Measurements from ENCODE around the gene SLC5A6. TPM values are rescaled to one million over a fixed set of nuclear protein-coding genes. Genes with fewer than 3 reads are reported as not detected.

Gene SLC5A6
- total RNA-seq, 1 experiment from 2014 or later, result 122 TPM

DNA sequence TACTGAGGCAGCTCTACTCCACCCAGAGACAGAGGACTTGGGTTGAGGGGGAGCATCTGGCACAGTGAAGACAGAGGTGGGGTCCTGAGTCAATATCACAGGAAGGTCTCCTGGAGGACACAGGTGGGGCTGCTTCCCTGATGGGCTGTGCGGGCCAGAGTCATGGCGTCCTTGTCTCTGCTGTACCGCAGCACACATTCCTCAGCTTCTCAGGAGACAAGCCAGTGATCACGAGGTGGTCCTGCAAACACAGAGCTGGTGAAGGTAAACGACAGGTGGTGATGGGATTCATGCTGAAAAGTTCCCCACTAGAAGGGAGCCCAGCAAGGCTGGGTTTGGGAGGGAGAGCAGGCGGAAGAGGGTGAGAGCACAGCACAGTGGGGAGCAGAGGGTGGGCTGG is 53.6 kb downstream of the SLC5A6 start:
- Histone ChIP-seq H3K4me2 (ENCODE audit: insufficient read depth, insufficient read length, low read length) (no peak overlapping the region), H3T11ph (ENCODE audit: low read length) (no peak overlapping the region), H2BK5ac (ENCODE audit: insufficient read length, low read length) (no peak overlapping the region), H3K56ac (ENCODE audit: insufficient read length, low read depth, low read length) (no peak overlapping the region), H3K9ac (ENCODE audit: extremely low read depth, insufficient read length, low read length) (no peak overlapping the region), H3K4ac (ENCODE audit: low read depth, low read length) (no peak overlapping the region), H4K20me1 (ENCODE audit: control insufficient read depth, insufficient read depth, insufficient read length) (no peaks in the 10 kb centered on the region), H3K9me3 (ENCODE audit: control insufficient read depth, low read depth, low read length) (no peaks in the 10 kb centered on the region), H3K27me3 (ENCODE audit: insufficient read depth, low read length) (no peaks in the 10 kb centered on the region), H3K18ac (ENCODE audit: insufficient read length, low read depth, low read length) (no peak overlapping the region), H2BK12ac (ENCODE audit: insufficient read length, low read depth, low read length) (no peak overlapping the region), H3K23me2 (ENCODE audit: insufficient read length, low read depth, low read length, poor library complexity, severe bottlenecking) (no peaks in the 10 kb centered on the region), H3K27ac (ENCODE audit: insufficient read length, low read depth, low read length) (no peak overlapping the region), H4K91ac (ENCODE audit: insufficient read length, low read depth, low read length) (no peak overlapping the region), H4K5ac (ENCODE audit: insufficient read length, low read depth, low read length) (no peak overlapping the region), H2BK120ac (ENCODE audit: low read depth, low read length, poor library complexity, severe bottlenecking) (no peak overlapping the region), H2BK15ac (ENCODE audit: low read depth, low read length) (no peak overlapping the region), H3K79me2 (ENCODE audit: insufficient read depth, low read length) (no peaks in the 10 kb centered on the region), H3K23ac (ENCODE audit: insufficient read length, low read depth, low read length) (no peak overlapping the region), H2BK20ac (ENCODE audit: low read depth, low read length, poor library complexity, severe bottlenecking) (no peak overlapping the region), H3K79me1 (ENCODE audit: insufficient read depth, low read depth, low read length, poor library complexity, severe bottlenecking) (no peaks in the 10 kb centered on the region), H2AK5ac (ENCODE audit: insufficient read length, low read length) (no peak overlapping the region), H4K8ac (replicated peaks; ENCODE audit: insufficient read length, low read depth, low read length) (no peak overlapping the region), H3K4me1 (ENCODE audit: insufficient read depth, low read length) (no peaks in the 10 kb centered on the region), H2AFZ (ENCODE audit: low read length) (no peak overlapping the region), H3K14ac (ENCODE audit: insufficient read depth, low read length) (no peak overlapping the region)
- Mint-ChIP-seq H3K27ac (peak overlapping the region in 1 of 3 experiments; percentile 72; a peak in 2 of 7 replicates), H3K4me3 (peak overlapping the region in 1 of 2 experiments; percentile 12; a peak in 1 of 5 replicates), H3K9me3 (peaks cover 0 to under 1% of the 10 kb centered on the region in 2 experiments; a peak in 2 of 5 replicates), H3K36me3 (ENCODE audit: insufficient read depth in 1 of 3, low read depth in 3 of 3) (no peaks in the 10 kb centered on the region), H3K27me3 (ENCODE audit: low read depth) (peaks cover 4% of the 10 kb centered on the region), H3K4me1 (peaks cover 4 to 15% of the 10 kb centered on the region in 2 experiments)
- TF ChIP-seq, protein P1, sequence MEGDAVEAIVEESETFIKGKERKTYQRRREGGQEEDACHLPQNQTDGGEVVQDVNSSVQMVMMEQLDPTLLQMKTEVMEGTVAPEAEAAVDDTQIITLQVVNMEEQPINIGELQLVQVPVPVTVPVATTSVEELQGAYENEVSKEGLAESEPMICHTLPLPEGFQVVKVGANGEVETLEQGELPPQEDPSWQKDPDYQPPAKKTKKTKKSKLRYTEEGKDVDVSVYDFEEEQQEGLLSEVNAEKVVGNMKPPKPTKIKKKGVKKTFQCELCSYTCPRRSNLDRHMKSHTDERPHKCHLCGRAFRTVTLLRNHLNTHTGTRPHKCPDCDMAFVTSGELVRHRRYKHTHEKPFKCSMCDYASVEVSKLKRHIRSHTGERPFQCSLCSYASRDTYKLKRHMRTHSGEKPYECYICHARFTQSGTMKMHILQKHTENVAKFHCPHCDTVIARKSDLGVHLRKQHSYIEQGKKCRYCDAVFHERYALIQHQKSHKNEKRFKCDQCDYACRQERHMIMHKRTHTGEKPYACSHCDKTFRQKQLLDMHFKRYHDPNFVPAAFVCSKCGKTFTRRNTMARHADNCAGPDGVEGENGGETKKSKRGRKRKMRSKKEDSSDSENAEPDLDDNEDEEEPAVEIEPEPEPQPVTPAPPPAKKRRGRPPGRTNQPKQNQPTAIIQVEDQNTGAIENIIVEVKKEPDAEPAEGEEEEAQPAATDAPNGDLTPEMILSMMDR (conservative IDR thresholded peaks at IDR 0.05), result no peak
- WGBS (ENCODE audit: extremely low coverage, insufficient read length, low lambda C conversion rate), result no CpG with 5 or more reads among the region's 6 CpGs
- no peak for DNase-seq
